Adrenal gland (tissue), 5 donors: ENCODE results near the gene SLC2A4.

Source experiments
- CTCF ChIP-seq, 6 experiments: fragments of 450-650 bp in 4 of 6; fragments of 200-600 bp in 2 of 6; sonication (generic) in 1 of 6; IDR thresholded peaks; 1 replicate in 5 of 6; 2 replicates in 1 of 6; pipeline versions ENCODE4 v1.5.1 to v1.8.0; 2016 to 2021; ENCODE audit warnings: antibody characterized with exemption in 6 of 6, mild to moderate bottlenecking in 2 of 6, moderate library complexity in 1 of 6
- POLR2A ChIP-seq, 2 donors: fragments of 450-650 bp; IDR thresholded peaks; one replicate each; pipeline ENCODE4 v1.6.1; 2017; ENCODE audit warnings: antibody characterized with exemption in 2 of 2, mild to moderate bottlenecking in 2 of 2, moderate library complexity in 1 of 2
- donor health status: DM: no; HTN: no; CAD: no.

GRCh38 chr17:7326186-7326585, 44.7 kb downstream of the SLC2A4 start:
- TF ChIP-seq POLR2A (IDR thresholded peaks at IDR 0.05) (no peak), CTCF (IDR thresholded peaks at IDR 0.05) (no peak)
